Peyer's patch (tissue), 4 donors: ENCODE results near the gene SNRK. TPM values are rescaled to one million over a fixed set of nuclear protein-coding genes. Genes with fewer than 3 reads are reported as not detected.

ENCODE experiments used
- DNase-seq, 3 donors: peaks; one replicate each; pipeline ENCODE4 v3.0.0-alpha.2; 2017 to 2019
- H3K27ac ChIP-seq, 4 donors: fragments of 200-600 bp; sonication (generic); one replicate each; pipeline ENCODE4 v1.5.1; 2016 to 2019
- H3K27me3 ChIP-seq, 2 donors: fragments of 200-600 bp; sonication (generic); one replicate each; pipeline ENCODE4 v1.5.1; 2019
- H3K36me3 ChIP-seq, 3 donors: fragments of 200-600 bp; sonication (generic); one replicate each; pipeline ENCODE4 v1.5.1; 2016 to 2019
- H3K4me1 ChIP-seq, 4 donors: fragments of 200-600 bp; sonication (generic); one replicate each; pipeline ENCODE4 v1.5.1; 2016 to 2019
- H3K4me3 ChIP-seq, 4 donors: fragments of 200-600 bp; sonication (generic); 1 replicate in 3 of 4; 2 replicates in 1 of 4; pipeline ENCODE4 v1.5.1; 2016 to 2019; ENCODE audit warnings: mild to moderate bottlenecking in 1 of 4
- H3K9me3 ChIP-seq, 4 donors: fragments of 200-600 bp; sonication (generic); one replicate each; pipeline ENCODE4 v1.5.1; 2016 to 2019; ENCODE audit warnings: mild to moderate bottlenecking in 1 of 4
- POLR2A ChIP-seq, 2 donors: fragments of 450-650 bp; IDR thresholded peaks; one replicate each; pipeline ENCODE4 v1.5.1; 2017; ENCODE audit warnings: antibody characterized with exemption in 2 of 2, mild to moderate bottlenecking in 2 of 2, moderate library complexity in 2 of 2
- total RNA-seq, 4 donors: library from RNA; depleted of rRNA; stranded (reverse); fragments of >200 nt; gene quantifications; one replicate each; pipeline ENCODE4 v1.1.0, GENCODE V29; 2016
- TF ChIP-seq, protein P1 (sequence below), 6 experiments: fragments of 450-650 bp in 4 of 6; fragments of 200-600 bp in 2 of 6; sonication (generic) in 1 of 6; IDR thresholded peaks; one replicate each; pipeline ENCODE4 v1.5.1; 2017 to 2019; ENCODE audit warnings: antibody characterized with exemption in 6 of 6, mild to moderate bottlenecking in 3 of 6, moderate library complexity in 1 of 6

Gene SNRK
- total RNA-seq, 4 donors from 2014 or later: 48.7 to 69.4 (median 56.7) TPM

DNA sequence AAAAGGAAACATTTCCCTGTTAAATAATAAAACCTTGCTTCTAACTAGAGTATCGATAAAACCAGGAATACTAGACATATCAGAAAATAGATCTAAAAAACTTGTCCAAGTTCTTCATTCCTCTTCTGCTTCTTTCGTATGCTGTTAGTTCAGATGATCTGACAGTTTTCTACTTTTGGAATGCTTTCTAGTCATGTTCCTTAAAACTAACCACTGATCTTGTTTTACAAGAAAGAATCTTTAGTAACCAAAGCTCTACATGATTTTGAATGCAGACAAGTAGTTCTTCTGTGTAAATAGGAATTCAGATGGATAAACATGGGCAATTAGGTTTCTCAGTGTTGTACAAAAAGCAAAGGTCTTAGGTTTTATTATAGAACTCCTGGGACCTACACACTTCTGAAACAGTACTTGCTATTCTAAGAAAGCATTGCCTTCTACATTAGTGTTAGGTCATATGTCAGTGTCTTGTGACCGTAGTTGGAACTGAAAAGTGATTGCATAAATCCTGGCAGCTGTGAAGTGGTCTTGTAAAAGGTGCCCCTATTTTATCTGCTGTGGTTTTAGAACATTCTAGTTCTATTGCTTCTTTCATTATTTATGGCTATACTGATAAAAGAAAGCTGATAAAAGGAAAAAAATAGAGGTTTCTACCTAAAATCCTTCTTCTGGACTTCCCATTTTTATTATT, 40.7 kb downstream of the SNRK start:
- DNase-seq: no peak

DNA sequence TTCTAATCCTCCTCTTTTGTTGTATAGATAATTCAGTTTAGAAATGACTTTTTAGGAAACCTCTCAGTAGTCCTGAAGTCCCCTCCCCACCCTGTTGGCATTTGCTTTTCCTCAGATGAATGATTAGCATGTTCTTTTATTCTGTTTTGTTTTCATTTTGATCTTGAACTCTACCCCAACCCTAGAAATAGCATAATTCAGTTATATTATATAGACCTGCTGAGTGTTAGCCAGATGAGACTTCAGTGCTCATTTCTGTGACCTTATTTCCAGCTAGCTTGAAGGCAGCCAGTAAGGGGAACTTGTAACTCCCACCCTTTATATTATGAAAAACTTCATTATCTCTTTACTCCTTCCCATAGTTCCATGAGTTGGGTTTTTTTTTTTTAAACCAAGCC, 41.2 kb downstream of the SNRK start:
- TF ChIP-seq, protein P1, sequence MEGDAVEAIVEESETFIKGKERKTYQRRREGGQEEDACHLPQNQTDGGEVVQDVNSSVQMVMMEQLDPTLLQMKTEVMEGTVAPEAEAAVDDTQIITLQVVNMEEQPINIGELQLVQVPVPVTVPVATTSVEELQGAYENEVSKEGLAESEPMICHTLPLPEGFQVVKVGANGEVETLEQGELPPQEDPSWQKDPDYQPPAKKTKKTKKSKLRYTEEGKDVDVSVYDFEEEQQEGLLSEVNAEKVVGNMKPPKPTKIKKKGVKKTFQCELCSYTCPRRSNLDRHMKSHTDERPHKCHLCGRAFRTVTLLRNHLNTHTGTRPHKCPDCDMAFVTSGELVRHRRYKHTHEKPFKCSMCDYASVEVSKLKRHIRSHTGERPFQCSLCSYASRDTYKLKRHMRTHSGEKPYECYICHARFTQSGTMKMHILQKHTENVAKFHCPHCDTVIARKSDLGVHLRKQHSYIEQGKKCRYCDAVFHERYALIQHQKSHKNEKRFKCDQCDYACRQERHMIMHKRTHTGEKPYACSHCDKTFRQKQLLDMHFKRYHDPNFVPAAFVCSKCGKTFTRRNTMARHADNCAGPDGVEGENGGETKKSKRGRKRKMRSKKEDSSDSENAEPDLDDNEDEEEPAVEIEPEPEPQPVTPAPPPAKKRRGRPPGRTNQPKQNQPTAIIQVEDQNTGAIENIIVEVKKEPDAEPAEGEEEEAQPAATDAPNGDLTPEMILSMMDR (IDR thresholded peaks at IDR 0.05): no peak
- no peak for TF ChIP-seq POLR2A (IDR thresholded peaks at IDR 0.05)
- peaks cover 0 to 3% (median 0%) of the 10 kb centered on the region in 3 donors for H3K36me3 ChIP-seq
- H3K27me3 ChIP-seq: no peaks in the 10 kb centered on the region
- no peaks in the 10 kb centered on the region for H3K9me3 ChIP-seq
- DNase-seq: no peak
- peaks cover 0 to 32% (median 6%) of the 10 kb centered on the region in 4 donors for H3K4me1 ChIP-seq
- H3K4me3 ChIP-seq: no peak overlapping the region
- H3K27ac ChIP-seq: no peak overlapping the region

More for the DNA sequence above, 40.7 kb downstream of the SNRK start:
- TF ChIP-seq POLR2A (IDR thresholded peaks at IDR 0.05): no peak
- TF ChIP-seq, protein P1 (IDR thresholded peaks at IDR 0.05): no peak
- H3K27ac ChIP-seq: no peak overlapping the region
- no peaks in the 10 kb centered on the region for H3K27me3 ChIP-seq
- peaks cover 0 to 32% (median 6%) of the 10 kb centered on the region in 4 donors for H3K4me1 ChIP-seq
- H3K36me3 ChIP-seq: no peaks in the 10 kb centered on the region
- H3K9me3 ChIP-seq: no peaks in the 10 kb centered on the region
- no peak overlapping the region for H3K4me3 ChIP-seq

DNA sequence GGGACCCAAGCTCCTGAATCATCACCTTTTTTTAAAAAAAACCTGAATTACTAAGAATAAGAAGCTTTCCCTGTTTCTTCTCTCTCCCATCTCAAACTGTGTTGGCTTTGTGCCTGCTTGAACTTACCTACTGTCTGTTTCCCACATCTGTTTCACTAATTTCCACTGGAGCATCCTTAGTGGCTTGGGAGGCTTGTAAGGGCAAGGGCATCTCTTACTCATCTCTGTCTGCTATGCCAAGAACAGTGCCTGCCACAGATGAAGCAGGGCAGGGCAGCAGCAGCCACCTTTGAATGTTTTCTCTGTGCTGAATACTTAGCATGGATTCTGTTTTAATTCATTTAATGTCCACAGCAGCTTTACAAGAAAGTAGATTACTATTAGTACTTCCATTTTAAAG, 42.3 kb downstream of the SNRK start:
- H3K36me3 ChIP-seq: peaks cover 0 to 13% (median 0%) of the 10 kb centered on the region in 3 donors
- no peak for DNase-seq
- TF ChIP-seq, protein P1 (IDR thresholded peaks at IDR 0.05): no peak
- no peak for TF ChIP-seq POLR2A (IDR thresholded peaks at IDR 0.05)
- no peaks in the 10 kb centered on the region for H3K9me3 ChIP-seq
- no peak overlapping the region for H3K4me3 ChIP-seq
- no peaks in the 10 kb centered on the region for H3K27me3 ChIP-seq
- peaks cover 0 to 32% (median 6%) of the 10 kb centered on the region in 4 donors for H3K4me1 ChIP-seq
- no peak overlapping the region for H3K27ac ChIP-seq

DNA sequence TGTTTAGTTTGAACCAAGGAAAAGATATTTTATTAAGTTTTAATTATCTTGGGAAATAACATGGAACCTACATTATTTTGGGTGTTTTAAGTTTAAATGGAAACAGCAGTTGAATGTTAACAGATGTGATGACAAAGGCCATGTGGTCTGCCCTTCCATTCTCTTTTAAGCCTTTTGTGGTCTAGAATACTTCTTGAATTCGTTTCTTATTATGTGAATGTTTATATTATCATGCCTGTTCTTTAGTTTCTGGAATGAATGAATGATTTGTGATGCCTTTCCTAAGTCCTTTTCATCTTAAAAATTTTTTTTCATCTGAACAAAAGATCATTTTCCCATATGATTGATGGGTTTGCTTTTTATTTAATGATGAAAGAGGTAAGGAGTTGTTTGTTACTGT, 44.6 kb downstream of the SNRK start:
- no peak overlapping the region for H3K27ac ChIP-seq
- TF ChIP-seq, protein P1 (IDR thresholded peaks at IDR 0.05): no peak
- TF ChIP-seq POLR2A (IDR thresholded peaks at IDR 0.05): no peak

DNA sequence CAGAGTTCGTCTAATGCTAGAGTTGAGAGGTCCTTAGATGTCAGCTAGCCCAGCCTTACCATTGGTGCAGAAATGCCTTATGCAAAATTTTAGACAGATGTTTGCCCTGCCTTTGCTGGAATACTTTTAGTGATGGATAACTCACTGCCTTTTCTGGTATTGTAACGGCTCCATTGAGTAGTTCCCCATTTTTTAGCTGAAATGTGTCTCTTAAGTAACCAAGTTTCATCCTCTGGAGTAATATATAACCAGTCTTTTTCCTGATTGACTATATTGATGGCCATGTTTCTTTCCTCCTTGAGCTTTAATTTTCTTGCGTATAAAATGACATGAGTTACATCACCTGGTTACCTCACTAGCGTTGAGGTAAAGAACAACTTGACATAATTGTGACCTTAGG, 45.0 kb downstream of the SNRK start:
- H3K36me3 ChIP-seq: peaks cover 0 to 39% (median 0%) of the 10 kb centered on the region in 3 donors
- peaks cover 0 to 2% (median 0%) of the 10 kb centered on the region in 4 donors for H3K9me3 ChIP-seq
- peaks cover 0 to 21% (median 4%) of the 10 kb centered on the region in 4 donors for H3K4me1 ChIP-seq
- no peaks in the 10 kb centered on the region for H3K27me3 ChIP-seq
- H3K27ac ChIP-seq: no peak overlapping the region
- no peak for DNase-seq
- H3K4me3 ChIP-seq: no peak overlapping the region
- TF ChIP-seq, protein P1 (IDR thresholded peaks at IDR 0.05): no peak
- no peak for TF ChIP-seq POLR2A (IDR thresholded peaks at IDR 0.05)

More for the DNA sequence above, 44.6 kb downstream of the SNRK start:
- DNase-seq: no peak
- peaks cover 0 to 25% (median 6%) of the 10 kb centered on the region in 4 donors for H3K4me1 ChIP-seq
- peaks cover 0 to 35% (median 0%) of the 10 kb centered on the region in 3 donors for H3K36me3 ChIP-seq
- H3K9me3 ChIP-seq: no peaks in the 10 kb centered on the region
- no peaks in the 10 kb centered on the region for H3K27me3 ChIP-seq
- no peak overlapping the region for H3K4me3 ChIP-seq
